ENCODE data around the gene NR3C1. TPM values are rescaled to one million over a fixed set of nuclear protein-coding genes. Genes with fewer than 3 reads are reported as not detected.

Gene NR3C1
- polyA plus RNA-seq, 1 donor from 2014 or later, result 2.3 TPM

GRCh38 chr5:143443330-143443729 is 39.8 kb upstream of the NR3C1 start:
- Histone ChIP-seq H3K4me3 (ENCODE audit: low read length) (no peak overlapping the region), H4K20me1 (ENCODE audit: insufficient read depth) (no peaks in the 10 kb centered on the region), H3K27me3 (ENCODE audit: insufficient read depth, low read depth, low read length) (no peaks in the 10 kb centered on the region), H3K9me2 (ENCODE audit: insufficient read depth, low read length) (no peaks in the 10 kb centered on the region), H3K9ac (ENCODE audit: low read length) (no peak overlapping the region), H3K36me3 (ENCODE audit: insufficient read depth, low read length) (no peaks in the 10 kb centered on the region), H3K27ac (ENCODE audit: low read length) (no peak overlapping the region), H3K4me2 (ENCODE audit: low read length) (no peak overlapping the region), H2AFZ (ENCODE audit: low read depth, low read length) (no peak overlapping the region), H3K9me3 (ENCODE audit: low read length) (no peaks in the 10 kb centered on the region), H3F3A (ENCODE audit: insufficient read depth, low read length, poor library complexity, severe bottlenecking) (no peaks in the 10 kb centered on the region), H3K79me2 (replicated peaks; ENCODE audit: insufficient read depth, low read length) (no peaks in the 10 kb centered on the region)
- TF ChIP-seq REST (IDR thresholded peaks at IDR 0.05; ENCODE audit: borderline replicate concordance), result no peak
- no peak for TF ChIP-seq EZH2 (IDR thresholded peaks at IDR 0.05; ENCODE audit: borderline replicate concordance, insufficient read depth, low read length, poor library complexity, severe bottlenecking)
- TF ChIP-seq SMC3 (conservative IDR thresholded peaks at IDR 0.05; ENCODE audit: poor library complexity), result no peak
- TF ChIP-seq EP300 (conservative IDR thresholded peaks at IDR 0.05; ENCODE audit: poor library complexity, severe bottlenecking), result no peak
- TF ChIP-seq TAF1 (IDR thresholded peaks at IDR 0.05; ENCODE audit: low read depth), result no peak
- TF ChIP-seq CTCF (IDR thresholded peaks at IDR 0.05; ENCODE audit: poor library complexity, severe bottlenecking), result no peak

GRCh38 chr5:143442385-143442784 is 38.9 kb upstream of the NR3C1 start:
- Histone ChIP-seq H3K4me3 (ENCODE audit: low read length) (no peak overlapping the region), H3F3A (ENCODE audit: insufficient read depth, low read length, poor library complexity, severe bottlenecking) (no peaks in the 10 kb centered on the region), H3K9me2 (ENCODE audit: insufficient read depth, low read length) (no peaks in the 10 kb centered on the region), H3K27ac (ENCODE audit: low read length) (no peak overlapping the region), H4K20me1 (ENCODE audit: insufficient read depth) (no peaks in the 10 kb centered on the region), H3K9me3 (ENCODE audit: low read length) (no peaks in the 10 kb centered on the region), H2AFZ (ENCODE audit: low read depth, low read length) (no peak overlapping the region), H3K36me3 (ENCODE audit: insufficient read depth, low read length) (no peaks in the 10 kb centered on the region), H3K9ac (ENCODE audit: low read length) (no peak overlapping the region), H3K27me3 (ENCODE audit: insufficient read depth, low read depth, low read length) (no peaks in the 10 kb centered on the region), H3K4me2 (ENCODE audit: low read length) (no peak overlapping the region), H3K79me2 (replicated peaks; ENCODE audit: insufficient read depth, low read length) (no peaks in the 10 kb centered on the region)
- TF ChIP-seq MXI1 (conservative IDR thresholded peaks at IDR 0.05; ENCODE audit: poor library complexity, severe bottlenecking) (no peak), REST (IDR thresholded peaks at IDR 0.05; ENCODE audit: borderline replicate concordance) (no peak), CTCF (IDR thresholded peaks at IDR 0.05; ENCODE audit: poor library complexity, severe bottlenecking) (no peak), EP300 (conservative IDR thresholded peaks at IDR 0.05; ENCODE audit: poor library complexity, severe bottlenecking) (no peak), RAD21 (conservative IDR thresholded peaks at IDR 0.05) (no peak), TAF1 (IDR thresholded peaks at IDR 0.05; ENCODE audit: low read depth) (no peak), SMC3 (conservative IDR thresholded peaks at IDR 0.05; ENCODE audit: poor library complexity) (no peak), EZH2 (IDR thresholded peaks at IDR 0.05; ENCODE audit: borderline replicate concordance, insufficient read depth, low read length, poor library complexity, severe bottlenecking) (no peak), POLR2AphosphoS5 (IDR thresholded peaks at IDR 0.05) (no peak)

Data from neural cell (in vitro differentiated cells).